ENCODE data around the gene GPR162.
A peak's percentile ranks its signal among the peaks of the same experiment; 100 is the strongest.

The GPR162 gene

DNA sequence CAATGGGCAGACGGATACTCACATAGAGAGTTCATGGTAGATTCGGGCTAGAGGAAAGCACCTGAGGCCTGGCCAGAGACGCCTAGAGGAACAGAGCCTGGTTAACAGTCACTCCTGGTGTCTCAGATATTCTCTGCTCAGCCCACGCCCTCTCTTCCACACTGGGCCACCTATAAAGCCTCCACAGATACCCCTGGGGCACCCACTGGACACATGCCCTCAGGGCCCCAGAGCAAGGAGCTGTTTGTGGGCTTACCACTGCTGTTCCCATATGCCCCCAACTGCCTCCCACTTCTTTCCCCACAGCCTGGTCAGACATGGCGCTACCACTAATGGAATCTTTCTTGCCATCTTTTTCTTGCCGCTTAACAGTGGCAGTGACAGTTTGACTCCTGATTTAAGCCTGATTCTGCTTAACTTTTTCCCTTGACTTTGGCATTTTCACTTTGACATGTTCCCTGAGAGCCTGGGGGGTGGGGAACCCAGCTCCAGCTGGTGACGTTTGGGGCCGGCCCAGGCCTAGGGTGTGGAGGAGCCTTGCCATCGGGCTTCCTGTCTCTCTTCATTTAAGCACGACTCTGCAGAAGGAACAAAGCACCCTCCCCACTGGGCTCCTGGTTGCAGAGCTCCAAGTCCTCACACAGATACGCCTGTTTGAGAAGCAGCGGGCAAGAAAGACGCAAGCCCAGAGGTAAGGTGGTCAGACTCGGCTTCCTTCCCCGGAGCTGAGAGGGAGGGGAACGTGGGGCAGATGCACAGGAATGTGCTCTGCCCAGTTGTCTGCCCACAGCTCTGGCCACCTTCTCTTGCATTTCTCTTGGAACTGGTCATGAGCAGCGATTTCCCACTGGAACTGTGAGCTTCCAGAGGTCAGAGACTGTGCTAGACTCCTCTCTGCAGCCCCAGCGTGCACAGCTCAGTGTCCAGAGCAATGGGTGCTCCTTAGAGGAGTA, 32.4 kb upstream of the GPR162 start, which contains the start of gene CD4:
Gene CD4 (plus strand): TSS at position 557 of the 953 bp plus-strand sequence. CDS start 10,611 bp downstream, outside the sequence.
- peak within 1 kb of the TSS; percentile 19 for H3K4me2 ChIP-seq (ENCODE audit: low read depth, low read length, poor library complexity, severe bottlenecking)
- H4K20me1 ChIP-seq (ENCODE audit: insufficient read depth, low read length, poor library complexity, severe bottlenecking) = no peaks in the 10 kb centered on the region
- peak within 1 kb of the TSS; percentile 45 for H3K4me3 ChIP-seq (ENCODE audit: low read length, poor library complexity, severe bottlenecking)
- TF ChIP-seq, protein P1, sequence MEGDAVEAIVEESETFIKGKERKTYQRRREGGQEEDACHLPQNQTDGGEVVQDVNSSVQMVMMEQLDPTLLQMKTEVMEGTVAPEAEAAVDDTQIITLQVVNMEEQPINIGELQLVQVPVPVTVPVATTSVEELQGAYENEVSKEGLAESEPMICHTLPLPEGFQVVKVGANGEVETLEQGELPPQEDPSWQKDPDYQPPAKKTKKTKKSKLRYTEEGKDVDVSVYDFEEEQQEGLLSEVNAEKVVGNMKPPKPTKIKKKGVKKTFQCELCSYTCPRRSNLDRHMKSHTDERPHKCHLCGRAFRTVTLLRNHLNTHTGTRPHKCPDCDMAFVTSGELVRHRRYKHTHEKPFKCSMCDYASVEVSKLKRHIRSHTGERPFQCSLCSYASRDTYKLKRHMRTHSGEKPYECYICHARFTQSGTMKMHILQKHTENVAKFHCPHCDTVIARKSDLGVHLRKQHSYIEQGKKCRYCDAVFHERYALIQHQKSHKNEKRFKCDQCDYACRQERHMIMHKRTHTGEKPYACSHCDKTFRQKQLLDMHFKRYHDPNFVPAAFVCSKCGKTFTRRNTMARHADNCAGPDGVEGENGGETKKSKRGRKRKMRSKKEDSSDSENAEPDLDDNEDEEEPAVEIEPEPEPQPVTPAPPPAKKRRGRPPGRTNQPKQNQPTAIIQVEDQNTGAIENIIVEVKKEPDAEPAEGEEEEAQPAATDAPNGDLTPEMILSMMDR (conservative IDR thresholded peaks at IDR 0.05; ENCODE audit: low read length) = no peak
- no peaks in the 10 kb centered on the region for H3F3A ChIP-seq (ENCODE audit: low read depth)
- no peaks in the 10 kb centered on the region for H3K9me2 ChIP-seq (replicated peaks; ENCODE audit: low read depth, low read length)
- peak within 1 kb of the TSS; percentile 40 for H3K9ac ChIP-seq (ENCODE audit: low read depth, low read length, poor library complexity, severe bottlenecking)
- no peaks in the 10 kb centered on the region for H3K9me3 ChIP-seq (ENCODE audit: insufficient read depth, low read depth, low read length)
- no peaks in the 10 kb centered on the region for H3K36me3 ChIP-seq (ENCODE audit: insufficient read depth, low read length)
- H3K4me1 ChIP-seq (ENCODE audit: insufficient read depth, low read length, poor library complexity, severe bottlenecking) = peaks cover 29% of the 10 kb centered on the region
- peak within 1 kb of the TSS; percentile 77 for H2AFZ ChIP-seq (ENCODE audit: low read length)
- no peaks in the 10 kb centered on the region for H3K27me3 ChIP-seq (ENCODE audit: insufficient read depth, low read length, poor library complexity, severe bottlenecking)
- H3K79me2 ChIP-seq (ENCODE audit: insufficient read depth, low read length) = no peaks in the 10 kb centered on the region

DNA sequence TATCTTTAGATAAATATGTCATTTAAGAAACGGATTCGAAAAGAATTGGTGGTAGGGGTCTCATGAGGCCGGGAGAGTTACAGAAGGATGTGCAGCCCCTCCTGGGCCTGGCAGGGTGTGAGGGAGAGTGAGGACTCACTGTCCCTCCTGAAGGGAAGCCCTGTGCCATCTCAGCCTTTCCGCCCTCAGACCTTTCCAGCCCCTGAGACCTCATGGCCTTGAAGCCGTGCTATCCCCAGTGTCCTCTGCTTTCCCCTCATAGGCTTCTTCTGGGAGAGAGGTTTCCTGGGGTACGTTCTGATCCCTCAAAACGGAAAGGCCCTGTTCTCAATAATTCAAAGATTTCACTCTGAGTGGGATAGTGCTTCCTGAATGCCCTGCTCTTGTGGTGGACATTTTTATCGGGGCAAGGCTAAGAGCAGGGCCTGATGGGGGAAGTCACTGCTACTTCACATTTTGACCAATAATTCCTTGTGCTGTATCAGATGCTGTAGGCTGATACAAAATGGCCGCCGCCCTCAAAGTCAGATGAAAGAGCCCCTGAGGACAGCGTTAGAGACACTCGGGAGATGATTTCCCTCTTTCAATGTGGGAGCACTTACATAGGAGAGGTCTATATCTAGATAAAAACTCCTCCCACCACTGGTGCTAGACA, 31.0 kb upstream of the GPR162 start:
- H3K4me1 ChIP-seq (ENCODE audit: insufficient read depth, low read length, poor library complexity, severe bottlenecking) = peaks cover 29% of the 10 kb centered on the region
- H3K27me3 ChIP-seq (ENCODE audit: insufficient read depth, low read length, poor library complexity, severe bottlenecking) = no peaks in the 10 kb centered on the region
- H2AFZ ChIP-seq (ENCODE audit: low read length) = no peak overlapping the region

DNA sequence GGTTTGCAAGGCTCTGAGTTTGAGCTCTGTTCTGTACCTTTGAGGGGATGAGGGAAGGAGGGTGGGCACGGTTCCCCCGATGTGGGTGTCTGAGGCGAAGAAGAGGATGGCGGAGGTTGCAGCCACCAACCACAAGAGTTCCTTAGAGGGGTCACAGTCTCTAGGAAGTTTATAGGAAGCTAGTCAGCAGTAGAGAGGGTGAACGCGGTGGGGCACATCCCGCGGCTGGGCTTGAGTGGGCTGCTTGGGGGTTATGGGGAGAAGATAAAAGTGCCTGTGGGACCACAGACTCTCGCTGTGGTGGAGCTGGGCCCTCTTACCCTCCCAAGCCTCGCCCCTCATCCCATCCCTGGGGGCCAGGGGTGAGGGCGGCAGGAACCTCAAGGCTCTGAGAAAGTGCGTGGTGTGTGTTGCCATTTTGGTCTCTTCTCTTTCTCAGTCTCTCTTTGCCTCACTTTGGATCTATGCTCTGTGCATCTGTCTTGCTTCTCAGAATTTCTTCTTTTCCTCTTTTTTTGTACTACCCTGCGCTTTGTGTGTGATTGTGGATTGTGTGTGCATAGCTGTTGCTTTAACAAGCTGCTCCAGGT, 29.6 kb upstream of the GPR162 start:
- H3K36me3 ChIP-seq (ENCODE audit: insufficient read depth, low read length) = no peaks in the 10 kb centered on the region
- no peaks in the 10 kb centered on the region for H4K20me1 ChIP-seq (ENCODE audit: insufficient read depth, low read length, poor library complexity, severe bottlenecking)
- no peaks in the 10 kb centered on the region for H3K9me2 ChIP-seq (replicated peaks; ENCODE audit: low read depth, low read length)
- H3K9me3 ChIP-seq (ENCODE audit: insufficient read depth, low read depth, low read length) = no peaks in the 10 kb centered on the region
- peak overlapping the region; percentile 58 for H3K9ac ChIP-seq (ENCODE audit: low read depth, low read length, poor library complexity, severe bottlenecking)
- no peaks in the 10 kb centered on the region for H3K79me2 ChIP-seq (ENCODE audit: insufficient read depth, low read length)
- peak overlapping the region; percentile 63 for H3K4me2 ChIP-seq (ENCODE audit: low read depth, low read length, poor library complexity, severe bottlenecking)
- peaks cover 21% of the 10 kb centered on the region for H3K4me1 ChIP-seq (ENCODE audit: insufficient read depth, low read length, poor library complexity, severe bottlenecking)
- TF ChIP-seq, protein P1 (conservative IDR thresholded peaks at IDR 0.05; ENCODE audit: low read length) = no peak
- TF ChIP-seq EZH2phosphoT487 (IDR thresholded peaks at IDR 0.05; ENCODE audit: borderline replicate concordance) = no peak
- H3K4me3 ChIP-seq (ENCODE audit: low read length, poor library complexity, severe bottlenecking) = peak overlapping the region; percentile 52
- H3F3A ChIP-seq (ENCODE audit: low read depth) = no peaks in the 10 kb centered on the region
- H2AFZ ChIP-seq (ENCODE audit: low read length) = peak overlapping the region; percentile 79
- H3K27me3 ChIP-seq (ENCODE audit: insufficient read depth, low read length, poor library complexity, severe bottlenecking) = no peaks in the 10 kb centered on the region

More for the DNA sequence above, 31.0 kb upstream of the GPR162 start:
- H3K9me3 ChIP-seq (ENCODE audit: insufficient read depth, low read depth, low read length) = no peaks in the 10 kb centered on the region
- H3K79me2 ChIP-seq (ENCODE audit: insufficient read depth, low read length) = no peaks in the 10 kb centered on the region
- no peaks in the 10 kb centered on the region for H3F3A ChIP-seq (ENCODE audit: low read depth)
- H3K4me2 ChIP-seq (ENCODE audit: low read depth, low read length, poor library complexity, severe bottlenecking) = no peak overlapping the region
- H3K9ac ChIP-seq (ENCODE audit: low read depth, low read length, poor library complexity, severe bottlenecking) = no peak overlapping the region
- no peaks in the 10 kb centered on the region for H3K36me3 ChIP-seq (ENCODE audit: insufficient read depth, low read length)
- TF ChIP-seq, protein P1 (conservative IDR thresholded peaks at IDR 0.05; ENCODE audit: low read length) = no peak
- TF ChIP-seq EZH2phosphoT487 (IDR thresholded peaks at IDR 0.05; ENCODE audit: borderline replicate concordance) = no peak
- H4K20me1 ChIP-seq (ENCODE audit: insufficient read depth, low read length, poor library complexity, severe bottlenecking) = no peaks in the 10 kb centered on the region
- no peak overlapping the region for H3K4me3 ChIP-seq (ENCODE audit: low read length, poor library complexity, severe bottlenecking)
- no peaks in the 10 kb centered on the region for H3K9me2 ChIP-seq (replicated peaks; ENCODE audit: low read depth, low read length)

Data from Loucy (cell line).